Measurements from ENCODE around the gene DOCK9. TPM values are rescaled to one million over a fixed set of nuclear protein-coding genes. Genes with fewer than 3 reads are reported as not detected.

The DOCK9 gene
- total RNA-seq, 2 experiments from 2014 or later: 31.9 to 33.5 TPM

GRCh38 chr13:98988277-98988676 is 10.4 kb upstream of the DOCK9 start:
- DNase-seq: no peak
- H3K36me3 Mint-ChIP-seq: peaks cover 14% of the 10 kb centered on the region
- H3K4me1 Mint-ChIP-seq: peaks cover 72% of the 10 kb centered on the region
- no peaks in the 10 kb centered on the region for H3K27me3 Mint-ChIP-seq
- H3K9me3 Mint-ChIP-seq: peaks cover 2% of the 10 kb centered on the region
- H3K4me3 Mint-ChIP-seq: no peak overlapping the region
- no peak overlapping the region for H3K27ac Mint-ChIP-seq

GRCh38 chr13:98987275-98987674 is 9.4 kb upstream of the DOCK9 start:
- peak overlapping the region; percentile 63 for H3K27ac Mint-ChIP-seq
- peaks cover 2% of the 10 kb centered on the region for H3K9me3 Mint-ChIP-seq
- DNase-seq: no peak
- peaks cover 16% of the 10 kb centered on the region for H3K36me3 Mint-ChIP-seq
- no peak overlapping the region for H3K4me3 Mint-ChIP-seq
- H3K27me3 Mint-ChIP-seq: no peaks in the 10 kb centered on the region
- peaks cover 73% of the 10 kb centered on the region for H3K4me1 Mint-ChIP-seq

- Mint-ChIP-seq H3K36me3 (peaks cover 17% of the 10 kb centered on the region), H3K4me3 (no peak overlapping the region), H3K9me3 (peaks cover 1% of the 10 kb centered on the region), H3K4me1 (peaks cover 77% of the 10 kb centered on the region), H3K27me3 (no peaks in the 10 kb centered on the region), H3K27ac (no peak overlapping the region)
- DNase-seq: no peak
These were observed 8.5 kb upstream of the DOCK9 start for GRCh38 chr13:98986226-98986846.

DNA sequence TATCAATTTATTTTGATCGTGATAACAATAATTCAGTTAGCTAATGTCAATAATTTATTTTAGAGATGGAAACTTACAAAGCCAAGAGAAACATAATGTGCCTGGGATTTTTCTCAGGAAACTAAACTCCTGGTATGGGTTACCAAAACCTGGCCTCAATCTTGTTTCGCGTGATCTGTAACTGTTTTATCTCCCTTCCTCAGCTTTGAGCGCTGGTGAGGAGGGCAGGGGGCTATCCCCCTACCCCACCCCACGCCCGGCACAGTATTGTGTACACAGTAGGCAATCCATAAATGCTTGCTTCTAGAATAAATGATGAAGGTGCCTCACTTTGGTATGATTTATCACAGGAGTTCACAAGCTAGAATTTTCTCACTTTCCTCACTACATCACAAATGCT is 7.7 kb upstream of the DOCK9 start:
- peaks cover 16% of the 10 kb centered on the region for H3K36me3 Mint-ChIP-seq
- no peaks in the 10 kb centered on the region for H3K27me3 Mint-ChIP-seq
- peaks cover 1% of the 10 kb centered on the region for H3K9me3 Mint-ChIP-seq
- no peak overlapping the region for H3K4me3 Mint-ChIP-seq
- DNase-seq: no peak
- peaks cover 82% of the 10 kb centered on the region for H3K4me1 Mint-ChIP-seq
- no peak overlapping the region for H3K27ac Mint-ChIP-seq

GRCh38 chr13:98984983-98985382 is 7.1 kb upstream of the DOCK9 start:
- H3K27me3 Mint-ChIP-seq: no peaks in the 10 kb centered on the region
- peaks cover 80% of the 10 kb centered on the region for H3K4me1 Mint-ChIP-seq
- H3K36me3 Mint-ChIP-seq: peaks cover 13% of the 10 kb centered on the region
- H3K4me3 Mint-ChIP-seq: no peak overlapping the region
- H3K27ac Mint-ChIP-seq: no peak overlapping the region
- no peaks in the 10 kb centered on the region for H3K9me3 Mint-ChIP-seq
- no peak for DNase-seq

- Mint-ChIP-seq H3K4me3 (no peak overlapping the region), H3K9me3 (no peaks in the 10 kb centered on the region), H3K4me1 (peaks cover 77% of the 10 kb centered on the region), H3K36me3 (peaks cover 13% of the 10 kb centered on the region), H3K27me3 (no peaks in the 10 kb centered on the region), H3K27ac (no peak overlapping the region)
- no peak for DNase-seq
These were observed 6.3 kb upstream of the DOCK9 start for GRCh38 chr13:98984118-98984517.

DNA sequence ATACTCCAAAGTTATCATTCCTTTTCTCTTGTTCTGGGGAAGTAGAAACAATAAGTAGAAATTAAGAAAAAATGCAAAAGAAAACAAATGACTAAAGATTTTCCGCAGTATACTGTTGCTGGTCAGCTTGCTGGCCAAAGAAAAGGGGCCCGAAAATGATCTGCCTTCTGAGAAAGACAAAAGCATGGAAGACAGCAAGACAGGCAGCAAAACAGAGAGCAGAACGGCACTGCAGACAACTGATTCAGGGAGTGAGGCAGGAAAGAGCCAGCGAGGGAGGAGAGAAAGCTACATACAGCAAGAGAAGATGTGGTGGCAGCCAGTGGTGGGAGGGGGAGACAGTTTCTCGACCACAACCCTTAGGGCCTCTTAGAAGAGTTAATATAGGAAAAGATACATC is 5.3 kb upstream of the DOCK9 start:
- H3K4me1 Mint-ChIP-seq: peaks cover 75% of the 10 kb centered on the region
- H3K9me3 Mint-ChIP-seq: no peaks in the 10 kb centered on the region
- H3K36me3 Mint-ChIP-seq: peaks cover 13% of the 10 kb centered on the region
- no peak for DNase-seq
- H3K27me3 Mint-ChIP-seq: no peaks in the 10 kb centered on the region
- no peak overlapping the region for H3K27ac Mint-ChIP-seq
- no peak overlapping the region for H3K4me3 Mint-ChIP-seq

DNA sequence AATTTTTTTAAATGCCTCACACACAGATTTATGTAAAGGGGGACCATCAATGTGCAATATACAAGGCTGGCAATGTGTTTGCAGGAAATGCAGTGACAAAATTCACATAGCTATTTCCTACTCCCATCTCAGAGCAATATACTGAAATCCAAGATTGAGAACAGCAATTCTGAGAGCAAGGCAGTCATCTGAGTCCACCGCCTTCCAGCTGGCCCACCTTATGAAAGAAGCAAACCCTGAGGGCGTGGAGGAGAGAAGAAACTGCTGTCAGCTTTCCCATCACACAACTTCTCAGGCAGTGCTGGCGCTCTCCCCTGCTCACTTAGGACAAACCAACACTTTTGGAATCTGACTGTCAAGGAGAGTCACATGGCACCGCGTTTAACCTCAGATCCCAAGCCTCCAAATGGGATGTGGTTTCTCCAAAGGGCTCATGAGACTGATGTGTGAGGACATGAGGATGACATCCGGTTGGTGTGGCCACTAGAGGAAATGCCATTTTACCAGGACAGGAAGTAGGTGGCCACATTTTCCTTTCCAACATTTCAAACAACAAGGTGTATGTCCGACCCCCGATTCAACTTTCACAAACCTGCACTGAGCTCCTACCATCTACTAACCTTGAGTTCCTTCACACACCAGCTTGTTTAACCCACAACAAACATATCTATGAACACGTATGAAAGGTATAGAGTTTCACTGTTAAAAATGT is 3.7 kb upstream of the DOCK9 start:
- Mint-ChIP-seq H3K4me3 (peak overlapping the region; percentile 29), H3K4me1 (peaks cover 80% of the 10 kb centered on the region), H3K27ac (peak overlapping the region; percentile 79), H3K27me3 (no peaks in the 10 kb centered on the region), H3K9me3 (no peaks in the 10 kb centered on the region), H3K36me3 (peaks cover 13% of the 10 kb centered on the region)
- DNase-seq: no peak

DNA sequence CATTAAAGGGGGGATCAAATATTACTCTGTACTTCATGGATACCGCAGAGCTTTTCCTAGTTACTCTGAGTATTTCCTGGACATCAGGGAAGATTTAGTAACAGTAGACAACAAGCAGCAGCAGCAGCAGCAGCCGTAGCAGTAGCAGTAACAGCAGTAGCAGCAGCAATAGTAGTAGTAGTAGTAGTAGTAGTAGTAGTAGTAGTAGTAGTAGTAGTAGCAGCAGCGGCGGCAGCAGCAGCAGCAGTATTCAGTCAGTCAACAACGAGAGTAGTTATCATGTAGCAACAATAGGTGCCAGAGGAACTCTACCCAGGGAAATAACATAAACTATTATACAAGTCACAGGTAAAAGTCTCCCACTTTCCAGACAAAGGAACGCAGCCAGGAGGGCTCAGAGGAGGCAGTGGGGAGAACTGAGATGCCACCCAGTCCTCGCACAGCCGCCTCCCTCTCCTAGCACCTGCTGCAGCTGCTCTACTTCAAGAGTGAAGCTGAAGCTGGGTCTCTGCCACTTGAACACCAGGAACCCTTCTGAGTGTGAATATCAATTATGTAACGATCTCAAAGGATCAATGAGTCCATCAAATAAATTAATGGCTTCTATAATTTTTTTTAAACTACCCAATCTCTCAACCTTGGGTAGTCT is 1.3 kb upstream of the DOCK9 start:
- Mint-ChIP-seq H3K4me3 (no peak overlapping the region), H3K27me3 (no peaks in the 10 kb centered on the region), H3K4me1 (peaks cover 80% of the 10 kb centered on the region), H3K36me3 (peaks cover 9% of the 10 kb centered on the region), H3K27ac (no peak overlapping the region), H3K9me3 (no peaks in the 10 kb centered on the region)
- no peak for DNase-seq

GRCh38 chr13:98978280-98978679 is 416 bp upstream of the DOCK9 start:
- Mint-ChIP-seq H3K4me1 (peaks cover 80% of the 10 kb centered on the region), H3K36me3 (peaks cover 8% of the 10 kb centered on the region), H3K27ac (no peak overlapping the region)

GRCh38 chr13:98976941-98977340 is 923 bp downstream of the DOCK9 start:
- Mint-ChIP-seq H3K27ac (no peak overlapping the region), H3K4me3 (no peak overlapping the region), H3K9me3 (no peaks in the 10 kb centered on the region), H3K36me3 (peaks cover 2% of the 10 kb centered on the region), H3K4me1 (peaks cover 76% of the 10 kb centered on the region), H3K27me3 (no peaks in the 10 kb centered on the region)
- DNase-seq: no peak

More at GRCh38 chr13:98978280-98978679, 416 bp upstream of the DOCK9 start:
- Mint-ChIP-seq H3K9me3 (no peaks in the 10 kb centered on the region), H3K27me3 (no peaks in the 10 kb centered on the region), H3K4me3 (no peak overlapping the region)
- no peak for DNase-seq

GRCh38 chr13:98976338-98976737 is 1.5 kb downstream of the DOCK9 start:
- Mint-ChIP-seq H3K4me3 (no peak overlapping the region), H3K4me1 (peaks cover 70% of the 10 kb centered on the region), H3K36me3 (no peaks in the 10 kb centered on the region), H3K27ac (no peak overlapping the region), H3K9me3 (no peaks in the 10 kb centered on the region), H3K27me3 (no peaks in the 10 kb centered on the region)
- DNase-seq: no peak

DNA sequence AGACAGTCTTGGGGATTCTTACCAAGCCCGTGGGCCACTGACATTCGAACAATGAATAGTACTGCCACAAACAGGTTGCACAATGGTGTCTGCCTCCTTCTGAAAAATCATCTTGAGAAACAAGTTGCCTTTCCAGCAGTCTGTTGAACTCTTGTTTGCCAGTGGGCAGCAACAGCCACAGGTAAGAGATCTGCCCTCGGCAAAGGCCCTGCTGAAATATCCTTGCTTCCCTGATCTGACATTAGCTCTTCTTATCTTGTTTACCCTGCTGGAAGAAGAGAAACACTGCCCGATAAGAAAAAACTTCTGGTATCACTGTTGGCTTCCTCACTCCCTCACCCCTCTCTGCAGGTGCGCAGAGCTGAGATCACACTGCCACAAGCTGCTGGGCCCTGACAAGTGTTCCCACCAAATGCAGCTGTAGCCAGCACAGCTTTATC is 2.0 kb downstream of the DOCK9 start:
- Mint-ChIP-seq H3K9me3 (no peaks in the 10 kb centered on the region), H3K4me3 (peak overlapping the region; percentile 9), H3K27ac (no peak overlapping the region), H3K4me1 (peaks cover 68% of the 10 kb centered on the region), H3K36me3 (no peaks in the 10 kb centered on the region), H3K27me3 (no peaks in the 10 kb centered on the region)
- DNase-seq: no peak

GRCh38 chr13:98974053-98974452 is 3.8 kb downstream of the DOCK9 start:
- Mint-ChIP-seq H3K36me3 (peaks cover 4% of the 10 kb centered on the region), H3K9me3 (no peaks in the 10 kb centered on the region), H3K27me3 (no peaks in the 10 kb centered on the region), H3K4me1 (peaks cover 64% of the 10 kb centered on the region), H3K4me3 (no peak overlapping the region), H3K27ac (no peak overlapping the region)
- no peak for DNase-seq

- Mint-ChIP-seq H3K4me3 (no peak overlapping the region), H3K27me3 (no peaks in the 10 kb centered on the region), H3K9me3 (no peaks in the 10 kb centered on the region), H3K27ac (no peak overlapping the region), H3K36me3 (peaks cover 4% of the 10 kb centered on the region), H3K4me1 (peaks cover 57% of the 10 kb centered on the region)
- DNase-seq: no peak
These were observed 5.2 kb downstream of the DOCK9 start for GRCh38 chr13:98972627-98973026.
